ENCODE measurements around the gene AUTS2. TPM values are rescaled to one million over a fixed set of nuclear protein-coding genes. Genes with fewer than 3 reads are reported as not detected.

The AUTS2 gene
- total RNA-seq, 2 donors from 2014 or later, result 8.6 TPM

GRCh38 chr7:69817841-69818635, 219.8 kb downstream of the AUTS2 start:
- TF ChIP-seq, protein P1, sequence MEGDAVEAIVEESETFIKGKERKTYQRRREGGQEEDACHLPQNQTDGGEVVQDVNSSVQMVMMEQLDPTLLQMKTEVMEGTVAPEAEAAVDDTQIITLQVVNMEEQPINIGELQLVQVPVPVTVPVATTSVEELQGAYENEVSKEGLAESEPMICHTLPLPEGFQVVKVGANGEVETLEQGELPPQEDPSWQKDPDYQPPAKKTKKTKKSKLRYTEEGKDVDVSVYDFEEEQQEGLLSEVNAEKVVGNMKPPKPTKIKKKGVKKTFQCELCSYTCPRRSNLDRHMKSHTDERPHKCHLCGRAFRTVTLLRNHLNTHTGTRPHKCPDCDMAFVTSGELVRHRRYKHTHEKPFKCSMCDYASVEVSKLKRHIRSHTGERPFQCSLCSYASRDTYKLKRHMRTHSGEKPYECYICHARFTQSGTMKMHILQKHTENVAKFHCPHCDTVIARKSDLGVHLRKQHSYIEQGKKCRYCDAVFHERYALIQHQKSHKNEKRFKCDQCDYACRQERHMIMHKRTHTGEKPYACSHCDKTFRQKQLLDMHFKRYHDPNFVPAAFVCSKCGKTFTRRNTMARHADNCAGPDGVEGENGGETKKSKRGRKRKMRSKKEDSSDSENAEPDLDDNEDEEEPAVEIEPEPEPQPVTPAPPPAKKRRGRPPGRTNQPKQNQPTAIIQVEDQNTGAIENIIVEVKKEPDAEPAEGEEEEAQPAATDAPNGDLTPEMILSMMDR (IDR thresholded peaks at IDR 0.05), result no peak
- Histone ChIP-seq H3K27ac (no peak overlapping the region), H3K27me3 (no peaks in the 10 kb centered on the region), H3K4me3 (no peak overlapping the region), H3K4me1 (peaks cover 0 to 21% of the 10 kb centered on the region in 2 donors), H3K36me3 (no peaks in the 10 kb centered on the region), H3K9me3 (no peaks in the 10 kb centered on the region)
- DNase-seq (ENCODE audit: low spot score), result no peak

DNA sequence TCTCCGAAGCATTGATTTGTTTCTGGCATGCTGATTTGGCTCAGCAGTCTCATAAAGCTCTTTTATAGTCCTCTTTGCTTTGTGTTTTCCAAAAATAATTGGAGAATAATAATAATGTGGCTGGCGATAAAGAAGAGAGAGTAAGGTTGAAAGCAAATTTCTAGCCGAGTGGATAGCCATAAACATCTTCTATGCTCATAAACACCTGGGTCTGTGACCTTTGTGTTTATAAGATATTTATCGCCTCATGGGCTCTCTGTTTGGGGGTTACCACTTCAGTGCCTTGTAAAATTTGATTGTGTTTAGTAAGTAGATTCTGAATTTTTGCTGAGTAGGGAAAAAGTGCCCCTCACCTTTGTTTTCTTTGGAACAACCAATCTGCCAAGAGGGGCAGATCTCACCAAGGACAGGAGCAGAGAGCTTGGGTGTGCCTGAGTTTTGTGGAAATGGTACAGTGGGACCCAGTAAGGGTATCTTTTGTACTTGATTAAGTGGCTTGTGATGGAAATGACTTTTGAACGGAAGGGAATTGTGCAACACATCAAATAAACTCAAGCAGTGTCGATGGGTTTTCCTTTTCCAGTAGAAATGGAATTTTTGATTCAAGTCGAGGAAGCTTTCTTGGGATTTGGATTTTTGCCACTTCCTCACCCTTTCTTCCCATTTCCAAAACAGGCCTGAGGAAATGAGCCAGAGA, 220.5 kb downstream of the AUTS2 start:
- DNase-seq (ENCODE audit: low spot score), result no peak
- Histone ChIP-seq H3K4me3 (no peak overlapping the region), H3K27ac (no peak overlapping the region), H3K4me1 (peaks cover 0 to 18% of the 10 kb centered on the region in 2 donors), H3K27me3 (no peaks in the 10 kb centered on the region), H3K9me3 (no peaks in the 10 kb centered on the region), H3K36me3 (no peaks in the 10 kb centered on the region)
- TF ChIP-seq, protein P1 (IDR thresholded peaks at IDR 0.05), result no peak

GRCh38 chr7:69819333-69819705, 221.0 kb downstream of the AUTS2 start:
- Histone ChIP-seq H3K27ac (no peak overlapping the region), H3K27me3 (no peaks in the 10 kb centered on the region), H3K4me1 (peaks cover 0 to 13% of the 10 kb centered on the region in 2 donors), H3K9me3 (no peaks in the 10 kb centered on the region), H3K36me3 (no peaks in the 10 kb centered on the region), H3K4me3 (no peak overlapping the region)
- no peak for DNase-seq (ENCODE audit: low spot score)
- TF ChIP-seq, protein P1 (IDR thresholded peaks at IDR 0.05), result no peak

GRCh38 chr7:69820479-69821192, 222.4 kb downstream of the AUTS2 start:
- H3K27ac ChIP-seq, result no peak overlapping the region
- no peaks in the 10 kb centered on the region for H3K9me3 ChIP-seq
- H3K4me3 ChIP-seq, result no peak overlapping the region
- H3K27me3 ChIP-seq, result no peaks in the 10 kb centered on the region
- peaks cover 0 to 6% of the 10 kb centered on the region in 2 donors for H3K4me1 ChIP-seq
- no peak for DNase-seq (ENCODE audit: low spot score)
- TF ChIP-seq, protein P1 (IDR thresholded peaks at IDR 0.05), result no peak
- H3K36me3 ChIP-seq, result no peaks in the 10 kb centered on the region

GRCh38 chr7:69822386-69822785, 224.1 kb downstream of the AUTS2 start:
- TF ChIP-seq, protein P1 (IDR thresholded peaks at IDR 0.05), result no peak
- Histone ChIP-seq H3K4me1 (peaks cover 0 to 6% of the 10 kb centered on the region in 2 donors), H3K27ac (no peak overlapping the region), H3K36me3 (no peaks in the 10 kb centered on the region), H3K27me3 (no peaks in the 10 kb centered on the region), H3K9me3 (no peaks in the 10 kb centered on the region), H3K4me3 (no peak overlapping the region)
- DNase-seq (ENCODE audit: low spot score), result no peak

All from right atrium auricular region (tissue), 2 donors.